Gastrocnemius medialis (tissue), 4 donors: ENCODE measurements around the gene CTCF.

ENCODE experiments used
- CTCF ChIP-seq, 5 experiments: fragments of 450-650 bp in 3 of 5; fragments of 200-600 bp in 2 of 5; sonication (generic) in 2 of 5; IDR thresholded peaks in 4 of 5; conservative IDR thresholded peaks in 1 of 5; 1 replicate in 4 of 5; 2 replicates in 1 of 5; pipeline ENCODE4 v1.5.1; 2016 to 2019; ENCODE audit warnings: antibody characterized with exemption in 5 of 5, mild to moderate bottlenecking in 3 of 5, moderate library complexity in 3 of 5
- POLR2A ChIP-seq, 2 donors: fragments of 450-650 bp; IDR thresholded peaks; one replicate each; pipeline ENCODE4 v1.6.1; 2017; ENCODE audit warnings: antibody characterized with exemption in 2 of 2, mild to moderate bottlenecking in 2 of 2, moderate library complexity in 2 of 2

GRCh38 chr16:67661886-67662652 is 99.7 kb downstream of the CTCF start:
- TF ChIP-seq CTCF (IDR thresholded peaks at IDR 0.05 in 4 of 5, conservative IDR thresholded peaks at IDR 0.05 in 1 of 5) (no peak), POLR2A (IDR thresholded peaks at IDR 0.05) (no peak)
